HCT116 (cell line): ENCODE data around the gene CAPN3.

Source experiments
- EZH2 ChIP-seq: fragments of 200-600 bp; sonication (generic); IDR thresholded peaks from 2 replicates; pipeline ENCODE4 v1.6.1; 2017; ENCODE audit warnings: antibody characterized with exemption, mixed run types
- EZH2phosphoT487 ChIP-seq: fragments of 200-600 bp; IDR thresholded peaks from 2 replicates; pipeline ENCODE4 v1.6.1; 2018; ENCODE audit warnings: antibody characterized with exemption, borderline replicate concordance
- FOSL1 ChIP-seq: IDR thresholded peaks from 2 replicates; pipeline ENCODE4 v1.6.1; 2012; ENCODE audit warnings: low read depth
- POLR2A ChIP-seq: IDR thresholded peaks from 2 replicates; pipeline ENCODE4 v1.7.0; 2011; ENCODE audit warnings: borderline replicate concordance; ENCODE audit not compliant: insufficient read depth, insufficient read length; ENCODE audit errors: extremely low read depth
- POLR2AphosphoS5 ChIP-seq: IDR thresholded peaks from 2 replicates; pipeline ENCODE4 v1.6.1; 2011; ENCODE audit warnings: mild to moderate bottlenecking, low read depth, low read length, moderate library complexity
- SRF ChIP-seq: IDR thresholded peaks from 2 replicates; pipeline ENCODE4 v1.6.1; 2012; ENCODE audit warnings: low read depth
- YY1 ChIP-seq: IDR thresholded peaks from 2 replicates; pipeline ENCODE4 v1.6.1; 2011; ENCODE audit warnings: low read length, low read depth, moderate library complexity, mild to moderate bottlenecking; ENCODE audit not compliant: insufficient replicate concordance; ENCODE audit errors: extremely low read depth
- ZNF274 ChIP-seq: fragments of 200-500 bp; sonication (Bioruptor generic); IDR thresholded peaks from 2 replicates; pipeline ENCODE4 v1.6.1; 2014; ENCODE audit warnings: mild to moderate bottlenecking, low read depth, low read length, inconsistent platforms
- TF ChIP-seq, protein P1 (sequence below), 3 experiments: fragments of 200-600 bp in 1 of 3; sonication (generic) in 1 of 3; IDR thresholded peaks in 2 of 3; conservative IDR thresholded peaks in 1 of 3; 2 replicates each; pipeline ENCODE4 v1.5.1; 2012 to 2017; ENCODE audit warnings: low read depth in 2 of 3, low read length in 2 of 3, antibody characterized with exemption in 1 of 3, borderline replicate concordance in 1 of 3, control low read depth in 1 of 3, mild to moderate bottlenecking in 1 of 3, mixed read lengths in 1 of 3, mixed run types in 1 of 3, moderate library complexity in 1 of 3; ENCODE audit not compliant: insufficient read depth in 1 of 3
- TF ChIP-seq, protein P2 (sequence below): IDR thresholded peaks from 2 replicates; pipeline ENCODE4 v1.6.1; 2012; ENCODE audit warnings: low read depth
- TF ChIP-seq, protein P3 (sequence below): IDR thresholded peaks from 2 replicates; pipeline ENCODE4 v1.6.1; 2012
- TF ChIP-seq, protein P4 (sequence below): IDR thresholded peaks from 2 replicates; pipeline ENCODE4 v1.6.1; 2011; ENCODE audit warnings: mild to moderate bottlenecking, low read length, moderate library complexity; ENCODE audit not compliant: insufficient replicate concordance; ENCODE audit errors: extremely low read depth
- TF ChIP-seq, protein P5 (sequence below): IDR thresholded peaks from 2 replicates; pipeline ENCODE4 v1.6.1; 2012

DNA sequence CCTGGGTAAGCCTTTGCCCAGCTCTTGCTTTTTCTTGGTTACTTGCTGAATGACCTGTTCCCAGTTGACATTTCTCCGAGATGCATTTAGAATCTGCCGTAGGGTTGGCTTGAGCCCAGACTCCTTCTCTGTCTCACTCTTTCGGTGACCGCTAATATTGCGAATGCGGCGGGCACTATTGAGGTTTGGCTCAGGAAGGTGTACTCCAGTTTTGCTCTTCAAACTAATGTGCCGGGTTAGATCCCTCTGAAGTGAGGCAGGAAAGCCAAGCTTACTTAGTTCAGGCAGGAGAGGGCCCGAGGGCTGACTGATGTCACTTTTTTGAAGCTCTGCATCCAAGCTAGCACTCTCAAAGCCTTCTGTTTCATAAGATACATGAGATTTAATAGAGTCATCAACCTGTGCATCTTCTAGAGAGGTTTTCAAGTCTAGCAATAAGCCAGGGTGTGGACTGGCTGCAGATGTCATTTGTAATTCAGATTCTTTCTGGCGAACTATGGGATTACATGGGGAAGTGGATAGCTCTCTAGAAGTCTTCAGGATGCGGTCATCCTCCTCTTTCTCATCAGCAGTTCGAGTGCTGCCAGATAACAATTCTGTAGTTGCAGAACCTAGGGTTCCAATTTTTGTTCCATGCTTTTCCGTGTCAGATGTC is 90.6 kb downstream of the CAPN3 start:
- TF ChIP-seq, protein P1, sequence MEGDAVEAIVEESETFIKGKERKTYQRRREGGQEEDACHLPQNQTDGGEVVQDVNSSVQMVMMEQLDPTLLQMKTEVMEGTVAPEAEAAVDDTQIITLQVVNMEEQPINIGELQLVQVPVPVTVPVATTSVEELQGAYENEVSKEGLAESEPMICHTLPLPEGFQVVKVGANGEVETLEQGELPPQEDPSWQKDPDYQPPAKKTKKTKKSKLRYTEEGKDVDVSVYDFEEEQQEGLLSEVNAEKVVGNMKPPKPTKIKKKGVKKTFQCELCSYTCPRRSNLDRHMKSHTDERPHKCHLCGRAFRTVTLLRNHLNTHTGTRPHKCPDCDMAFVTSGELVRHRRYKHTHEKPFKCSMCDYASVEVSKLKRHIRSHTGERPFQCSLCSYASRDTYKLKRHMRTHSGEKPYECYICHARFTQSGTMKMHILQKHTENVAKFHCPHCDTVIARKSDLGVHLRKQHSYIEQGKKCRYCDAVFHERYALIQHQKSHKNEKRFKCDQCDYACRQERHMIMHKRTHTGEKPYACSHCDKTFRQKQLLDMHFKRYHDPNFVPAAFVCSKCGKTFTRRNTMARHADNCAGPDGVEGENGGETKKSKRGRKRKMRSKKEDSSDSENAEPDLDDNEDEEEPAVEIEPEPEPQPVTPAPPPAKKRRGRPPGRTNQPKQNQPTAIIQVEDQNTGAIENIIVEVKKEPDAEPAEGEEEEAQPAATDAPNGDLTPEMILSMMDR (IDR thresholded peaks at IDR 0.05 in 2 of 3, conservative IDR thresholded peaks at IDR 0.05 in 1 of 3; ENCODE audit: borderline replicate concordance in 1 of 3, insufficient read depth in 1 of 3, low read depth in 2 of 3, low read length in 2 of 3), result no peak
- no peak for TF ChIP-seq EZH2phosphoT487
- TF ChIP-seq POLR2A, result no peak
- TF ChIP-seq, protein P2, sequence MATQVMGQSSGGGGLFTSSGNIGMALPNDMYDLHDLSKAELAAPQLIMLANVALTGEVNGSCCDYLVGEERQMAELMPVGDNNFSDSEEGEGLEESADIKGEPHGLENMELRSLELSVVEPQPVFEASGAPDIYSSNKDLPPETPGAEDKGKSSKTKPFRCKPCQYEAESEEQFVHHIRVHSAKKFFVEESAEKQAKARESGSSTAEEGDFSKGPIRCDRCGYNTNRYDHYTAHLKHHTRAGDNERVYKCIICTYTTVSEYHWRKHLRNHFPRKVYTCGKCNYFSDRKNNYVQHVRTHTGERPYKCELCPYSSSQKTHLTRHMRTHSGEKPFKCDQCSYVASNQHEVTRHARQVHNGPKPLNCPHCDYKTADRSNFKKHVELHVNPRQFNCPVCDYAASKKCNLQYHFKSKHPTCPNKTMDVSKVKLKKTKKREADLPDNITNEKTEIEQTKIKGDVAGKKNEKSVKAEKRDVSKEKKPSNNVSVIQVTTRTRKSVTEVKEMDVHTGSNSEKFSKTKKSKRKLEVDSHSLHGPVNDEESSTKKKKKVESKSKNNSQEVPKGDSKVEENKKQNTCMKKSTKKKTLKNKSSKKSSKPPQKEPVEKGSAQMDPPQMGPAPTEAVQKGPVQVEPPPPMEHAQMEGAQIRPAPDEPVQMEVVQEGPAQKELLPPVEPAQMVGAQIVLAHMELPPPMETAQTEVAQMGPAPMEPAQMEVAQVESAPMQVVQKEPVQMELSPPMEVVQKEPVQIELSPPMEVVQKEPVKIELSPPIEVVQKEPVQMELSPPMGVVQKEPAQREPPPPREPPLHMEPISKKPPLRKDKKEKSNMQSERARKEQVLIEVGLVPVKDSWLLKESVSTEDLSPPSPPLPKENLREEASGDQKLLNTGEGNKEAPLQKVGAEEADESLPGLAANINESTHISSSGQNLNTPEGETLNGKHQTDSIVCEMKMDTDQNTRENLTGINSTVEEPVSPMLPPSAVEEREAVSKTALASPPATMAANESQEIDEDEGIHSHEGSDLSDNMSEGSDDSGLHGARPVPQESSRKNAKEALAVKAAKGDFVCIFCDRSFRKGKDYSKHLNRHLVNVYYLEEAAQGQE, result no peak
- no peak for TF ChIP-seq YY1
- TF ChIP-seq ZNF274, result no peak
- TF ChIP-seq, protein P3, sequence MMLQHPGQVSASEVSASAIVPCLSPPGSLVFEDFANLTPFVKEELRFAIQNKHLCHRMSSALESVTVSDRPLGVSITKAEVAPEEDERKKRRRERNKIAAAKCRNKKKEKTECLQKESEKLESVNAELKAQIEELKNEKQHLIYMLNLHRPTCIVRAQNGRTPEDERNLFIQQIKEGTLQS, result no peak
- TF ChIP-seq SRF, result no peak
- TF ChIP-seq, protein P4, sequence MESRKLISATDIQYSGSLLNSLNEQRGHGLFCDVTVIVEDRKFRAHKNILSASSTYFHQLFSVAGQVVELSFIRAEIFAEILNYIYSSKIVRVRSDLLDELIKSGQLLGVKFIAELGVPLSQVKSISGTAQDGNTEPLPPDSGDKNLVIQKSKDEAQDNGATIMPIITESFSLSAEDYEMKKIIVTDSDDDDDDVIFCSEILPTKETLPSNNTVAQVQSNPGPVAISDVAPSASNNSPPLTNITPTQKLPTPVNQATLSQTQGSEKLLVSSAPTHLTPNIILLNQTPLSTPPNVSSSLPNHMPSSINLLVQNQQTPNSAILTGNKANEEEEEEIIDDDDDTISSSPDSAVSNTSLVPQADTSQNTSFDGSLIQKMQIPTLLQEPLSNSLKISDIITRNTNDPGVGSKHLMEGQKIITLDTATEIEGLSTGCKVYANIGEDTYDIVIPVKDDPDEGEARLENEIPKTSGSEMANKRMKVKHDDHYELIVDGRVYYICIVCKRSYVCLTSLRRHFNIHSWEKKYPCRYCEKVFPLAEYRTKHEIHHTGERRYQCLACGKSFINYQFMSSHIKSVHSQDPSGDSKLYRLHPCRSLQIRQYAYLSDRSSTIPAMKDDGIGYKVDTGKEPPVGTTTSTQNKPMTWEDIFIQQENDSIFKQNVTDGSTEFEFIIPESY, result no peak
- TF ChIP-seq POLR2AphosphoS5, result no peak
- TF ChIP-seq EZH2, result no peak
- TF ChIP-seq FOSL1, result no peak
- TF ChIP-seq, protein P5, sequence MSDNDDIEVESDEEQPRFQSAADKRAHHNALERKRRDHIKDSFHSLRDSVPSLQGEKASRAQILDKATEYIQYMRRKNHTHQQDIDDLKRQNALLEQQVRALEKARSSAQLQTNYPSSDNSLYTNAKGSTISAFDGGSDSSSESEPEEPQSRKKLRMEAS, result no peak
